Glutamatergic neuron (in vitro differentiated cells): ENCODE measurements around the gene CFAP97. TPM values are rescaled to one million over a fixed set of nuclear protein-coding genes. Genes with fewer than 3 reads are reported as not detected.

Experiments used
- DNase-seq: peaks from one replicate; pipeline ENCODE4 v3.0.0; 2022
- H3K27ac Mint-ChIP-seq: one replicate; pipeline ENCODE4 v1.8.0; 2020; ENCODE audit warnings: mild to moderate bottlenecking, mixed read lengths, inconsistent platforms; ENCODE audit not compliant: unreplicated experiment
- H3K27me3 Mint-ChIP-seq: one replicate; pipeline ENCODE4 v1.8.0; 2020; ENCODE audit warnings: mild to moderate bottlenecking, moderate library complexity, mixed read lengths, inconsistent platforms; ENCODE audit not compliant: unreplicated experiment
- H3K36me3 Mint-ChIP-seq: one replicate; pipeline ENCODE4 v1.8.0; 2020; ENCODE audit warnings: mild to moderate bottlenecking, mixed read lengths, inconsistent platforms; ENCODE audit not compliant: unreplicated experiment
- H3K4me1 Mint-ChIP-seq: one replicate; pipeline ENCODE4 v1.8.0; 2020; ENCODE audit warnings: mild to moderate bottlenecking, low read depth, mixed read lengths, inconsistent platforms; ENCODE audit not compliant: unreplicated experiment
- H3K4me3 Mint-ChIP-seq: one replicate; pipeline ENCODE4 v1.8.0; 2020; ENCODE audit warnings: mild to moderate bottlenecking, mixed read lengths, inconsistent platforms; ENCODE audit not compliant: unreplicated experiment
- H3K9me3 Mint-ChIP-seq: one replicate; pipeline ENCODE4 v1.8.0; 2020; ENCODE audit warnings: mild to moderate bottlenecking, moderate library complexity, mixed read lengths, inconsistent platforms; ENCODE audit not compliant: unreplicated experiment
- CTCF ChIP-seq: fragments of 200-600 bp; sonication (generic); IDR thresholded peaks from one replicate; pipeline ENCODE4 v1.5.0; 2021; ENCODE audit not compliant: partially characterized antibody, unreplicated experiment
- total RNA-seq: library from RNA; stranded (reverse); fragmentation: NEBNext Ultra II Directional; extraction: Animal tissue kit (Norgen Biotek cat#: 25700); gene quantifications from one replicate; pipeline ENCODE4 v1.2.1, GENCODE V29; 2021; ENCODE audit not compliant: unreplicated experiment

CFAP97 gene
- total RNA-seq, 1 donor from 2014 or later = 28.4 TPM

- DNase-seq = no peak
- no peaks in the 10 kb centered on the region for H3K36me3 Mint-ChIP-seq
- no peaks in the 10 kb centered on the region for H3K9me3 Mint-ChIP-seq
- no peak overlapping the region for H3K4me3 Mint-ChIP-seq
- TF ChIP-seq CTCF = no peak
- no peaks in the 10 kb centered on the region for H3K4me1 Mint-ChIP-seq
- no peak overlapping the region for H3K27ac Mint-ChIP-seq
- no peaks in the 10 kb centered on the region for H3K27me3 Mint-ChIP-seq
These were observed 7.4 kb downstream of the CFAP97 start for GRCh38 chr4:185196437-185196836.

GRCh38 chr4:185194924-185195888, 8.6 kb downstream of the CFAP97 start:
- no peaks in the 10 kb centered on the region for H3K9me3 Mint-ChIP-seq
- TF ChIP-seq CTCF = no peak
- H3K27ac Mint-ChIP-seq = no peak overlapping the region

DNA sequence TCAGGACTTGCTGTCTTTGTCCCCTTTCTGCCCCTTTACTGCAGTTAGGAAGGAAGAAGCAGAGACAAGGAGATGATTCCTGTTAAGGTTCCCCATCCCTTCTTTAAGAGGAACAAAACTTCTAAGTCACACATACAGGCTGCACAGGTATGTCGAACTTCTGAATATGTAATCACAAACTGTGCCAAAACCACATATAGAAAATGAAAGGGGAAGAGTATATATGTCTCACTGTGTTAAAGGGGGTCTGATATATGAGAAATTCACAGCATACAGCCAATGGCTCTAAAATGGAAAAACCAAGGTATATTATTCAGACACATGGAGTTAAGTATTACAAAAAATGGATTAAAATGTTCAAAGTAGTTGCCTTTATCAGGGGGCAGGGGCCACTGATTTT, 11.7 kb downstream of the CFAP97 start:
- H3K27me3 Mint-ChIP-seq = no peaks in the 10 kb centered on the region
- H3K4me3 Mint-ChIP-seq = no peak overlapping the region
- TF ChIP-seq CTCF = no peak
- DNase-seq = no peak
- no peaks in the 10 kb centered on the region for H3K4me1 Mint-ChIP-seq
- no peaks in the 10 kb centered on the region for H3K9me3 Mint-ChIP-seq
- no peak overlapping the region for H3K27ac Mint-ChIP-seq
- no peaks in the 10 kb centered on the region for H3K36me3 Mint-ChIP-seq

More at GRCh38 chr4:185194924-185195888, 8.6 kb downstream of the CFAP97 start:
- H3K4me3 Mint-ChIP-seq = no peak overlapping the region
- no peaks in the 10 kb centered on the region for H3K36me3 Mint-ChIP-seq
- H3K27me3 Mint-ChIP-seq = no peaks in the 10 kb centered on the region
- no peak for DNase-seq
- no peaks in the 10 kb centered on the region for H3K4me1 Mint-ChIP-seq

DNA sequence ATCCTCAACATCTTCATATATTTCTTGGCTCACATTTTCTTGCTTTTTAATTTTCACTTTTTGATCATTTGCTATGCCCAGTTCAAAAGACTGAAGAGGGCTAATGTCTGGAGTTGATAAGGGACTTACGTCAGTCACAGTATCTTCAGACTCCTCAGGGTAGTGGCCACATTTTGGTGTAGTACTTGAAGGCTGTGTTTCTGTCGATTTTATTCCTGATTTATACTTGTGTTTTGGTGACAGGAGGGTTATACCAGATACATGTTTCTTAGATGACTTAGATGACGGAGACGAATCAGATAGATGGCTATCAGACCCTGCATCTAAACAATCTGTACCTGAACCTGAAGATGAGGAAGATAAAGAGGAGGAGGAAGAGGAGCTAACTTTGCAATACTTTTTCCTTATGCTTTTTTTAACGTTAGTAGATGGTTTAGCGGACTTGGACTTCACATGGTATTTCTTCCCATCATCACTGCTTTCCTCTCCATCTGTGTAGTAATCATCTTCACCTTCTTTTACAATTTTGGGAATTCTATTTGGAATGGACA, 13.4 kb downstream of the CFAP97 start:
- Mint-ChIP-seq H3K9me3 (no peaks in the 10 kb centered on the region), H3K27me3 (no peaks in the 10 kb centered on the region), H3K36me3 (no peaks in the 10 kb centered on the region), H3K4me1 (peaks cover 2% of the 10 kb centered on the region), H3K27ac (no peak overlapping the region), H3K4me3 (no peak overlapping the region)
- TF ChIP-seq CTCF = no peak
- DNase-seq = no peak
